Endodermal cell (in vitro differentiated cells): ENCODE measurements around the gene ENTR1. TPM values are rescaled to one million over a fixed set of nuclear protein-coding genes. Genes with fewer than 3 reads are reported as not detected.
A peak's percentile ranks its signal among the peaks of the same experiment; 100 is the strongest.

Source experiments
- DNase-seq: peaks from one replicate; pipeline ENCODE4 v3.0.0-alpha.2; 2017
- H3K27ac ChIP-seq: 2 replicates; pipeline ENCODE4 v1.5.1; 2013; ENCODE audit warnings: mild to moderate bottlenecking, low read depth, low read length, moderate library complexity
- H3K27me3 ChIP-seq: 2 replicates; pipeline ENCODE4 v1.6.1; 2013; ENCODE audit warnings: mild to moderate bottlenecking, low read length, moderate library complexity; ENCODE audit not compliant: insufficient read depth, control insufficient read depth, poor library complexity, severe bottlenecking
- H3K36me3 ChIP-seq: 2 replicates; pipeline ENCODE4 v1.7.0; 2013; ENCODE audit warnings: mild to moderate bottlenecking, low read length, moderate library complexity; ENCODE audit not compliant: control insufficient read depth, insufficient read depth
- H3K4me1 ChIP-seq: one replicate; pipeline ENCODE4 v1.7.0; 2013; ENCODE audit warnings: low read length; ENCODE audit not compliant: control insufficient read depth, insufficient read depth
- H3K4me3 ChIP-seq: 2 replicates; pipeline ENCODE4 v1.5.1; 2013; ENCODE audit warnings: mild to moderate bottlenecking, low read length, moderate library complexity
- H3K9ac ChIP-seq: 2 replicates; pipeline ENCODE4 v1.6.1; 2013; ENCODE audit warnings: mild to moderate bottlenecking, low read length, moderate library complexity; ENCODE audit not compliant: poor library complexity, severe bottlenecking; ENCODE audit errors: extremely low read depth
- H3K9me3 ChIP-seq: 2 replicates; pipeline ENCODE4 v1.6.1; 2013; ENCODE audit warnings: mild to moderate bottlenecking, low read length, moderate library complexity; ENCODE audit not compliant: control insufficient read depth
- H3K27ac Mint-ChIP-seq: 2 replicates; pipeline ENCODE4 v1.8.0; 2020; ENCODE audit warnings: mixed read lengths
- H3K27me3 Mint-ChIP-seq: 2 replicates; pipeline ENCODE4 v1.8.0; 2021; ENCODE audit warnings: mild to moderate bottlenecking, mixed read lengths; ENCODE audit not compliant: insufficient read depth
- H3K36me3 Mint-ChIP-seq: 2 replicates; pipeline ENCODE4 v1.8.0; 2020; ENCODE audit warnings: low read depth, mixed read lengths
- H3K4me1 Mint-ChIP-seq: 2 replicates; pipeline ENCODE4 v1.8.0; 2020; ENCODE audit warnings: mixed read lengths
- H3K4me3 Mint-ChIP-seq: 2 replicates; pipeline ENCODE4 v1.8.0; 2020; ENCODE audit warnings: mild to moderate bottlenecking, moderate library complexity, mixed read lengths
- H3K9me3 Mint-ChIP-seq: 2 replicates; pipeline ENCODE4 v1.8.0; 2020; ENCODE audit warnings: mild to moderate bottlenecking, mixed read lengths
- CTCF ChIP-seq: fragments of 200-600 bp; sonication (generic); conservative IDR thresholded peaks from 2 replicates; pipeline ENCODE4 v1.5.0; 2021; ENCODE audit warnings: antibody characterized with exemption, mild to moderate bottlenecking
- WGBS, 2 experiments: methylation state at CpG; one replicate each; pipeline versions ENCODE4 v1.1.5 to v1.1.7; 2013; ENCODE audit warnings: missing lambda C conversion rate in 2 of 2, mixed read lengths in 1 of 2; ENCODE audit not compliant: insufficient coverage in 1 of 2, insufficient read length in 1 of 2; 5-methylcytosine and 5-hydroxymethylcytosine counted together
- total RNA-seq, 2 donors: library from RNA; stranded (reverse); fragmentation: NEBNext Ultra II Directional in 1 of 2; extraction: Animal tissue kit (Norgen Biotek cat#: 25700) in 1 of 2; gene quantifications; 2 replicates in 1 of 2; 3 replicates in 1 of 2; pipeline ENCODE4 v1.2.1, GENCODE V29; 2021

ENTR1 gene
- total RNA-seq, 2 donors from 2014 or later: 76.6 to 83.1 TPM

- WGBS, 2 experiments: 14 to 44% methylated on average over 21 to 90 of the region's 90 CpGs
- Histone ChIP-seq H3K27me3 (no peaks in the 10 kb centered on the region), H3K9ac (peak within 1 kb of the TSS; percentile 57), H3K4me1 (peaks cover 9% of the 10 kb centered on the region), H3K27ac (peak within 1 kb of the TSS; percentile 8), H3K36me3 (peaks cover 44% of the 10 kb centered on the region), H3K9me3 (no peaks in the 10 kb centered on the region), H3K4me3 (peak within 1 kb of the TSS; percentile 91)
- H3K27me3 Mint-ChIP-seq: no peaks in the 10 kb centered on the region
- H3K36me3 Mint-ChIP-seq: peaks cover 37% of the 10 kb centered on the region
- peak within 1 kb of the TSS; percentile 77 for H3K4me3 Mint-ChIP-seq
- peak within 1 kb of the TSS; percentile 55 for H3K27ac Mint-ChIP-seq
- H3K9me3 Mint-ChIP-seq: no peaks in the 10 kb centered on the region
- TF ChIP-seq CTCF: peak; percentile 76
- H3K4me1 Mint-ChIP-seq: peaks cover 16% of the 10 kb centered on the region
- DNase-seq: peak; percentile 94
Measured at GRCh38 chr9:136439481-136440408, 29.3 kb upstream of the ENTR1 start, which contains the start of gene INPP5E. Gene INPP5E (minus strand): TSS chr9:136439845. CDS start chr9:136439419, 426 bp downstream.

GRCh38 chr9:136438548-136439480 lies 28.4 kb upstream of the ENTR1 start:
- peak overlapping the region; percentile 30 for H3K27ac Mint-ChIP-seq
- H3K9ac ChIP-seq: peak overlapping the region; percentile 57
- H3K36me3 Mint-ChIP-seq: peaks cover 30% of the 10 kb centered on the region
- WGBS, 2 experiments: 0 to 2% methylated on average over 47 to 91 of the region's 91 CpGs
- peaks cover 35% of the 10 kb centered on the region for H3K36me3 ChIP-seq
- H3K27me3 ChIP-seq: no peaks in the 10 kb centered on the region
- peaks cover 16% of the 10 kb centered on the region for H3K4me1 Mint-ChIP-seq
- peaks cover 9% of the 10 kb centered on the region for H3K4me1 ChIP-seq
- DNase-seq: peak; percentile 75
- no peaks in the 10 kb centered on the region for H3K27me3 Mint-ChIP-seq
- H3K4me3 Mint-ChIP-seq: peak overlapping the region; percentile 77
- peak overlapping the region; percentile 91 for H3K4me3 ChIP-seq
- H3K9me3 Mint-ChIP-seq: no peaks in the 10 kb centered on the region
- H3K9me3 ChIP-seq: no peaks in the 10 kb centered on the region
- no peak overlapping the region for H3K27ac ChIP-seq
- TF ChIP-seq CTCF: no peak

GRCh38 chr9:136437839-136438547 lies 27.6 kb upstream of the ENTR1 start:
- H3K27ac ChIP-seq: no peak overlapping the region
- no peaks in the 10 kb centered on the region for H3K27me3 ChIP-seq
- peak overlapping the region; percentile 57 for H3K9ac ChIP-seq
- WGBS, 2 experiments: 60 to 74% methylated on average over 30 to 37 of the region's 37 CpGs
- DNase-seq: no peak
- peaks cover 33% of the 10 kb centered on the region for H3K36me3 ChIP-seq
- TF ChIP-seq CTCF: no peak
- H3K4me3 Mint-ChIP-seq: peak overlapping the region; percentile 77
- H3K4me1 ChIP-seq: peaks cover 9% of the 10 kb centered on the region
- no peaks in the 10 kb centered on the region for H3K9me3 Mint-ChIP-seq
- no peaks in the 10 kb centered on the region for H3K9me3 ChIP-seq
- H3K4me3 ChIP-seq: peak overlapping the region; percentile 91
- H3K4me1 Mint-ChIP-seq: peaks cover 16% of the 10 kb centered on the region
- peak overlapping the region; percentile 30 for H3K27ac Mint-ChIP-seq
- H3K36me3 Mint-ChIP-seq: peaks cover 25% of the 10 kb centered on the region
- H3K27me3 Mint-ChIP-seq: no peaks in the 10 kb centered on the region
